Muscle layer of duodenum (tissue), 2 donors: ENCODE results near the gene EVI2A.

ENCODE experiments used
- H3K27ac ChIP-seq: one replicate; pipeline ENCODE4 v1.7.0; 2013; ENCODE audit warnings: mild to moderate bottlenecking, low read length
- H3K27me3 ChIP-seq: one replicate; pipeline ENCODE4 v1.7.0; 2013; ENCODE audit warnings: low read depth, mild to moderate bottlenecking, control low read depth, low read length
- H3K36me3 ChIP-seq, 2 donors: one replicate each; pipeline ENCODE4 v1.7.0; 2013; ENCODE audit warnings: low read length in 2 of 2, control low read depth in 1 of 2, mild to moderate bottlenecking in 1 of 2; ENCODE audit not compliant: insufficient read depth in 2 of 2, control insufficient read depth in 1 of 2
- H3K4me1 ChIP-seq, 2 donors: one replicate each; pipeline ENCODE4 v1.7.0; 2013; ENCODE audit warnings: low read length in 2 of 2, mild to moderate bottlenecking in 2 of 2, control low read depth in 1 of 2, moderate library complexity in 1 of 2; ENCODE audit not compliant: insufficient read depth in 2 of 2, control insufficient read depth in 1 of 2
- H3K4me3 ChIP-seq, 2 donors: one replicate each; pipeline ENCODE4 v1.7.0; 2013; ENCODE audit warnings: low read length in 2 of 2, low read depth in 1 of 2, mild to moderate bottlenecking in 1 of 2
- H3K9me3 ChIP-seq, 2 donors: one replicate each; pipeline ENCODE4 v1.7.0; 2013; ENCODE audit warnings: low read length in 2 of 2, control low read depth in 1 of 2, mild to moderate bottlenecking in 1 of 2; ENCODE audit not compliant: control insufficient read depth in 1 of 2
- donor health status: healthy.

Gene EVI2A

GRCh38 chr17:31311526-31311925 is 9.9 kb downstream of the EVI2A start:
- Histone ChIP-seq H3K9me3 (no peaks in the 10 kb centered on the region), H3K4me1 (no peaks in the 10 kb centered on the region), H3K4me3 (peak overlapping the region; percentile 4 to 45), H3K36me3 (no peaks in the 10 kb centered on the region), H3K27ac (peak overlapping the region; percentile 75), H3K27me3 (no peaks in the 10 kb centered on the region)

GRCh38 chr17:31310886-31311285 is 10.5 kb downstream of the EVI2A start:
- Histone ChIP-seq H3K9me3 (no peaks in the 10 kb centered on the region), H3K27ac (peak overlapping the region; percentile 75), H3K36me3 (no peaks in the 10 kb centered on the region), H3K4me3 (peak overlapping the region; percentile 4 to 45), H3K4me1 (no peaks in the 10 kb centered on the region), H3K27me3 (no peaks in the 10 kb centered on the region)

GRCh38 chr17:31310260-31310659 is 11.2 kb downstream of the EVI2A start:
- Histone ChIP-seq H3K4me1 (no peaks in the 10 kb centered on the region), H3K27ac (peak overlapping the region; percentile 75), H3K9me3 (no peaks in the 10 kb centered on the region), H3K4me3 (peak overlapping the region; percentile 4 to 19), H3K27me3 (no peaks in the 10 kb centered on the region), H3K36me3 (no peaks in the 10 kb centered on the region)

GRCh38 chr17:31309556-31309955 is 11.9 kb downstream of the EVI2A start:
- Histone ChIP-seq H3K27me3 (no peaks in the 10 kb centered on the region), H3K9me3 (no peaks in the 10 kb centered on the region), H3K36me3 (no peaks in the 10 kb centered on the region), H3K27ac (peak overlapping the region; percentile 75), H3K4me3 (peak overlapping the region in 1 of 2 donors; percentile 19), H3K4me1 (no peaks in the 10 kb centered on the region)

GRCh38 chr17:31308372-31309334 is 12.8 kb downstream of the EVI2A start:
- peak overlapping the region in 1 of 2 donors; percentile 21 for H3K4me3 ChIP-seq

GRCh38 chr17:31307640-31308039 is 13.8 kb downstream of the EVI2A start:
- no peaks in the 10 kb centered on the region for H3K4me1 ChIP-seq
- no peaks in the 10 kb centered on the region for H3K9me3 ChIP-seq
- no peak overlapping the region for H3K4me3 ChIP-seq
- no peaks in the 10 kb centered on the region for H3K27me3 ChIP-seq
- H3K36me3 ChIP-seq = peaks cover 0 to 11% of the 10 kb centered on the region in 2 donors
- no peak overlapping the region for H3K27ac ChIP-seq

More at GRCh38 chr17:31308372-31309334, 12.8 kb downstream of the EVI2A start:
- Histone ChIP-seq H3K27ac (peak overlapping the region; percentile 75), H3K27me3 (no peaks in the 10 kb centered on the region), H3K4me1 (no peaks in the 10 kb centered on the region), H3K9me3 (no peaks in the 10 kb centered on the region), H3K36me3 (peaks cover 0 to 5% of the 10 kb centered on the region in 2 donors)

GRCh38 chr17:31299624-31300023 is 21.8 kb downstream of the EVI2A start:
- Histone ChIP-seq H3K27ac (no peak overlapping the region), H3K36me3 (peaks cover 0 to 11% of the 10 kb centered on the region in 2 donors), H3K4me3 (no peak overlapping the region), H3K9me3 (no peaks in the 10 kb centered on the region), H3K27me3 (no peaks in the 10 kb centered on the region), H3K4me1 (no peaks in the 10 kb centered on the region)

GRCh38 chr17:31297090-31297489 is 24.3 kb downstream of the EVI2A start, which contains the start of gene OMG:
TSS of gene OMG (minus strand) at chr17:31297239. CDS start at chr17:31296331, 908 bp downstream.
- Histone ChIP-seq H3K27ac (no peak within 1 kb of the TSS), H3K9me3 (no peaks in the 10 kb centered on the region), H3K36me3 (no peaks in the 10 kb centered on the region), H3K4me1 (no peaks in the 10 kb centered on the region), H3K27me3 (no peaks in the 10 kb centered on the region), H3K4me3 (no peak within 1 kb of the TSS)

- Histone ChIP-seq H3K27ac (no peak overlapping the region), H3K4me3 (no peak overlapping the region), H3K36me3 (peaks cover 0 to 6% of the 10 kb centered on the region in 2 donors), H3K27me3 (no peaks in the 10 kb centered on the region), H3K9me3 (no peaks in the 10 kb centered on the region), H3K4me1 (no peaks in the 10 kb centered on the region)
These were observed 25.3 kb downstream of the EVI2A start for GRCh38 chr17:31296142-31296541.

- Histone ChIP-seq H3K9me3 (no peaks in the 10 kb centered on the region), H3K4me3 (no peak overlapping the region), H3K27me3 (no peaks in the 10 kb centered on the region), H3K4me1 (no peaks in the 10 kb centered on the region), H3K36me3 (peaks cover 0 to 6% of the 10 kb centered on the region in 2 donors), H3K27ac (no peak overlapping the region)
These were observed 25.9 kb downstream of the EVI2A start for GRCh38 chr17:31295489-31295871.

- Histone ChIP-seq H3K4me3 (no peak overlapping the region), H3K27ac (no peak overlapping the region), H3K27me3 (no peaks in the 10 kb centered on the region), H3K4me1 (no peaks in the 10 kb centered on the region), H3K36me3 (peaks cover 0 to 6% of the 10 kb centered on the region in 2 donors), H3K9me3 (no peaks in the 10 kb centered on the region)
These were observed 26.5 kb downstream of the EVI2A start for GRCh38 chr17:31294820-31295488.
